Measurements from ENCODE around the gene CLDN18.

Gene CLDN18

DNA sequence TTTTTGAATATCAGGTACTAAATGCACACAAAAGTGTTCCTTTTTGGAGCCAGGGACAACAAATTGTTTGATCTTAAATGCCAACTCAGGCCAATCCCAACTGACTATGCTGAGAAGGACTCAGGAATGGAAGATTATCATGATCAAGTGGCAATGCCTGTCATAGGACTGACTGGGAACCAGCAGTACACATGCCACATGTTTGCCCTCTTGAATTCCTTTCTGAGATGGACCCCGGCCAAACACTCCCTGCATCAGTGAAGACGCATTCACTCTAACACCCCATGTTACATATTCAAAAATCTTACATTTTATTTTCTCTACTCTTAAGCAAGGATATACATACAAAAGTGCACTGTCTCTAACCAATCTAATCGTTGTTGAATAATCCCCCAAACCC is 36.1 kb downstream of the CLDN18 start:
- TF ChIP-seq, protein P1, sequence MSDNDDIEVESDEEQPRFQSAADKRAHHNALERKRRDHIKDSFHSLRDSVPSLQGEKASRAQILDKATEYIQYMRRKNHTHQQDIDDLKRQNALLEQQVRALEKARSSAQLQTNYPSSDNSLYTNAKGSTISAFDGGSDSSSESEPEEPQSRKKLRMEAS (IDR thresholded peaks at IDR 0.05), result no peak
- TF ChIP-seq RAD21 (IDR thresholded peaks at IDR 0.05; ENCODE audit: low read depth) (no peak), TEAD4 (IDR thresholded peaks at IDR 0.05) (no peak), TAF1 (IDR thresholded peaks at IDR 0.05; ENCODE audit: low read depth) (no peak), NFIC (IDR thresholded peaks at IDR 0.05) (no peak), CEBPB (IDR thresholded peaks at IDR 0.05) (no peak), FOXM1 (IDR thresholded peaks at IDR 0.05; ENCODE audit: borderline replicate concordance, low read depth) (no peak), TCF12 (IDR thresholded peaks at IDR 0.05; ENCODE audit: low read depth) (no peak), ZBTB7A (IDR thresholded peaks at IDR 0.05; ENCODE audit: low read depth) (no peak), YY1 (IDR thresholded peaks at IDR 0.05; ENCODE audit: low read depth) (no peak)
- TF ChIP-seq, protein P2, sequence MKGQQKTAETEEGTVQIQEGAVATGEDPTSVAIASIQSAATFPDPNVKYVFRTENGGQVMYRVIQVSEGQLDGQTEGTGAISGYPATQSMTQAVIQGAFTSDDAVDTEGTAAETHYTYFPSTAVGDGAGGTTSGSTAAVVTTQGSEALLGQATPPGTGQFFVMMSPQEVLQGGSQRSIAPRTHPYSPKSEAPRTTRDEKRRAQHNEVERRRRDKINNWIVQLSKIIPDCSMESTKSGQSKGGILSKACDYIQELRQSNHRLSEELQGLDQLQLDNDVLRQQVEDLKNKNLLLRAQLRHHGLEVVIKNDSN (IDR thresholded peaks at IDR 0.05), result no peak

DNA sequence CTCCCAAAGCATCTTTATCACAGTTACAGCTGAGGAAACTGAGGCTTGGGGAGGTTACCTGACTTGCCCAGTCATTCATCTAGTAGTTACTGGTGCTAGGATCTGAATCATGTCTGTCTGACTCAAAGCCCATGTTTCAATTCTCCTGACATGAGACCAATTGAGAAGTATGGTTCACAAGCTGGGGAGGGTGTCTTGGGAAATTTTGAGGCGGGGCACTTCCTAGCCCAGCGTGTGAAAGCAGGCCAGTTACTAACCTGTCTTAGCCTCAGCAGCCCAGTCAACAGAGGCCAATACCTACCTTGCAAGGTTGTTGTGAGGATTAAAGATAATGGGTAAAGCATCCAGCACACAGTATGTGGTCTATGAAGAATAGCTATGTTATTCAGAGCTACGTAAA is 37.0 kb downstream of the CLDN18 start:
- TF ChIP-seq TEAD4 (IDR thresholded peaks at IDR 0.05) (no peak), FOXM1 (IDR thresholded peaks at IDR 0.05; ENCODE audit: borderline replicate concordance, low read depth) (no peak), EP300 (IDR thresholded peaks at IDR 0.05; ENCODE audit: borderline replicate concordance) (no peak), CEBPB (IDR thresholded peaks at IDR 0.05) (no peak), EGR1 (IDR thresholded peaks at IDR 0.05) (no peak), TAF1 (IDR thresholded peaks at IDR 0.05; ENCODE audit: low read depth) (no peak), RAD21 (IDR thresholded peaks at IDR 0.05; ENCODE audit: low read depth) (no peak), CREB1 (IDR thresholded peaks at IDR 0.05; ENCODE audit: low read depth) (no peak), TCF12 (IDR thresholded peaks at IDR 0.05; ENCODE audit: low read depth) (no peak), NFIC (IDR thresholded peaks at IDR 0.05) (no peak), YY1 (IDR thresholded peaks at IDR 0.05; ENCODE audit: low read depth) (no peak), ZBTB7A (IDR thresholded peaks at IDR 0.05; ENCODE audit: low read depth) (no peak)
- TF ChIP-seq, protein P1 (IDR thresholded peaks at IDR 0.05), result no peak
- TF ChIP-seq, protein P3, sequence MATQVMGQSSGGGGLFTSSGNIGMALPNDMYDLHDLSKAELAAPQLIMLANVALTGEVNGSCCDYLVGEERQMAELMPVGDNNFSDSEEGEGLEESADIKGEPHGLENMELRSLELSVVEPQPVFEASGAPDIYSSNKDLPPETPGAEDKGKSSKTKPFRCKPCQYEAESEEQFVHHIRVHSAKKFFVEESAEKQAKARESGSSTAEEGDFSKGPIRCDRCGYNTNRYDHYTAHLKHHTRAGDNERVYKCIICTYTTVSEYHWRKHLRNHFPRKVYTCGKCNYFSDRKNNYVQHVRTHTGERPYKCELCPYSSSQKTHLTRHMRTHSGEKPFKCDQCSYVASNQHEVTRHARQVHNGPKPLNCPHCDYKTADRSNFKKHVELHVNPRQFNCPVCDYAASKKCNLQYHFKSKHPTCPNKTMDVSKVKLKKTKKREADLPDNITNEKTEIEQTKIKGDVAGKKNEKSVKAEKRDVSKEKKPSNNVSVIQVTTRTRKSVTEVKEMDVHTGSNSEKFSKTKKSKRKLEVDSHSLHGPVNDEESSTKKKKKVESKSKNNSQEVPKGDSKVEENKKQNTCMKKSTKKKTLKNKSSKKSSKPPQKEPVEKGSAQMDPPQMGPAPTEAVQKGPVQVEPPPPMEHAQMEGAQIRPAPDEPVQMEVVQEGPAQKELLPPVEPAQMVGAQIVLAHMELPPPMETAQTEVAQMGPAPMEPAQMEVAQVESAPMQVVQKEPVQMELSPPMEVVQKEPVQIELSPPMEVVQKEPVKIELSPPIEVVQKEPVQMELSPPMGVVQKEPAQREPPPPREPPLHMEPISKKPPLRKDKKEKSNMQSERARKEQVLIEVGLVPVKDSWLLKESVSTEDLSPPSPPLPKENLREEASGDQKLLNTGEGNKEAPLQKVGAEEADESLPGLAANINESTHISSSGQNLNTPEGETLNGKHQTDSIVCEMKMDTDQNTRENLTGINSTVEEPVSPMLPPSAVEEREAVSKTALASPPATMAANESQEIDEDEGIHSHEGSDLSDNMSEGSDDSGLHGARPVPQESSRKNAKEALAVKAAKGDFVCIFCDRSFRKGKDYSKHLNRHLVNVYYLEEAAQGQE (IDR thresholded peaks at IDR 0.05; ENCODE audit: low read depth), result no peak
- TF ChIP-seq, protein P2 (IDR thresholded peaks at IDR 0.05), result no peak

DNA sequence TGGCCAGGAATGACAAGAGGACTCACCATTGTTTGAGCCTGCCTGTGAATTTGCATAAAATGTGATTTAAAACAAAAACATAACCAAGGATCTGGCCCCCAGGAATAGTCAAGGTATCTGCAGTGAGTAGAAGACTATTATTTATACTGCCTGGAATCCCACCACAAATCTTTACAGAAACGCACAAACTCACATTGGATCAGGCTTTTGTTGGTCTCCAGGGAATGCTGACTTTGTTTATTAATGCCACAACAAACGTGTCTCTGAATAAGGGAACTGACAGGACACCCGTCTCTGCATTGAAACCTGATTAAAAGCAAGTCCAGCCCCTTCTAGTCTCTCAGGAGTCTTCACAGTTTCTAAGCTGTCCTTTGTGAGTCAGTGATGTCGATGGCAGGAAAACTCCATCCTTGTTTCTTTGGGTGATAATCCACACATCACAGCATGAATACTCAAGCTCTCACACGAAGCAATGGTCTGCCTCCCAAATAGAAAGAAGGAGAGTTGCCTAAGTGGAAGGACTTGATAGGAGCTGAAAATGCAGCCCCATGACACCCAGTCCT is 37.7 kb downstream of the CLDN18 start:
- TF ChIP-seq TAF1 (IDR thresholded peaks at IDR 0.05; ENCODE audit: low read depth) (no peak), ZBTB7A (IDR thresholded peaks at IDR 0.05; ENCODE audit: low read depth) (no peak), TCF12 (IDR thresholded peaks at IDR 0.05; ENCODE audit: low read depth) (no peak), CREB1 (IDR thresholded peaks at IDR 0.05; ENCODE audit: low read depth) (no peak), RAD21 (IDR thresholded peaks at IDR 0.05; ENCODE audit: low read depth) (no peak), FOXM1 (IDR thresholded peaks at IDR 0.05; ENCODE audit: borderline replicate concordance, low read depth) (no peak), CEBPB (IDR thresholded peaks at IDR 0.05) (no peak), NFIC (IDR thresholded peaks at IDR 0.05) (no peak), EP300 (IDR thresholded peaks at IDR 0.05; ENCODE audit: borderline replicate concordance) (no peak), YY1 (IDR thresholded peaks at IDR 0.05; ENCODE audit: low read depth) (no peak)
- TF ChIP-seq, protein P1 (IDR thresholded peaks at IDR 0.05), result no peak

DNA sequence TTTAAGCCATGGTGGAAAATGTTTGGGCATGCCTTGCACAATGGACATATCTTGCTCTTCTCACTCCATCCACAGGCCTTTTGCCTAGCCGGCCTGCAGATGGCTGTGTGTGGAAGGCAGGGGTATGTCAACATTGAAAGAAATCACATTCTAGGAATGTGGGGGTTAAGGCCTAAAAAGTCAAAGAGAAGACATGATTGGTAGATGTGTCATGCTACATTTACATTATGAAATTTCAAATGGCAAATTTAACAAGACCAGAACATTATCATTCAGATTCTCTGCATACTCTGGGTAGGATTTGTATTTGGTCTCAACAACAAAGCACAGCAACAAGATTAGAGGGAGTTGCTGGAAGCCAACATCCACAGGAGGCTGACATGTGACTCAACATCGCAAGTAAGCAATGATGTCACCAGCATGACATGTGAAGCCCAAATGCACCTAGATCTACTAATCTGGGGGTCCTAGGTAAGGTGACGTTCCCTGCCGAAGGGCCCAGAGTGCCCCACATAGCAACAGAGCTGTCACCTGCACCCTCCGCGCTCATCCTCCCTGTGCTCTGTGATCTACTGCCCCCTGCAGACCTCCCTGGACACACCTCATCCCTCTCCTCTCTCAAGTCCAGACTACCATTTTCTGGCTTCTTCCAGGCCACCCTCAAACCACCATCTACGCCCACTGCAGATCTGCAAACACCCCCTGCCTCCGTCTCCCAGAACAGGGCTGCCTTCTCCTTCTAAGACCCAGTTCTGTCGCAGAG is 39.4 kb downstream of the CLDN18 start:
- no peak for TF ChIP-seq EGR1 (IDR thresholded peaks at IDR 0.05)
- no peak for TF ChIP-seq TEAD4 (IDR thresholded peaks at IDR 0.05)
- no peak for TF ChIP-seq RAD21 (IDR thresholded peaks at IDR 0.05; ENCODE audit: low read depth)
- TF ChIP-seq, protein P3 (IDR thresholded peaks at IDR 0.05; ENCODE audit: low read depth), result no peak
- TF ChIP-seq, protein P2 (IDR thresholded peaks at IDR 0.05), result no peak
- no peak for TF ChIP-seq CREB1 (IDR thresholded peaks at IDR 0.05; ENCODE audit: low read depth)
- no peak for TF ChIP-seq CEBPB (IDR thresholded peaks at IDR 0.05)
- no peak for TF ChIP-seq FOXM1 (IDR thresholded peaks at IDR 0.05; ENCODE audit: borderline replicate concordance, low read depth)
- no peak for TF ChIP-seq TAF1 (IDR thresholded peaks at IDR 0.05; ENCODE audit: low read depth)
- TF ChIP-seq NFIC (IDR thresholded peaks at IDR 0.05), result no peak
- no peak for TF ChIP-seq YY1 (IDR thresholded peaks at IDR 0.05; ENCODE audit: low read depth)
- TF ChIP-seq EP300 (IDR thresholded peaks at IDR 0.05; ENCODE audit: borderline replicate concordance), result no peak
- TF ChIP-seq, protein P1 (IDR thresholded peaks at IDR 0.05), result no peak
